Measurements from ENCODE around the gene LRRC4C.

Gene LRRC4C

DNA sequence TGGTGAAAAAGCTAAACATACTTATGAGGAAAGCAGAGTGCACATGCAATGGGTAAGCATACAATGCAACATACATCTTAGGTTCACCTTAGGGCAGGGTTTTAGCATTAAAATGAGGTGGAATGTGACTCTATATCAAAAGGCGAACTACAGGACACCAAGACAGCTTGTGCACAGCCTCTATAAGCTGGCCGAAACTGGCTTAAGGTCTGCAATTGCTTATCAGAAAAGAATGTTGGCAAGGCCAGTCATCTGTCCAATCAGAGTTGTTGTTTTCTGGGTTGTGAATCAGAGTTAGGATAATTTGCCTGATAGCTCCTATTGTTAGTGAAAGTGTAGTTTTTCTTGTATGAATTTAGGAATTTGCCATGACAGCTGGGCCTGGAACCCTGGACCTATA, 76.5 kb downstream of the LRRC4C start:
- H3K27ac ChIP-seq: no peak overlapping the region
- ChIA-PET CTCF (no interaction called here), POLR2A (ENCODE audit: low non-redundant PET) (no interaction called here)
- DNase-seq (ENCODE audit: low spot score): peak; percentile 5
- TF ChIP-seq, protein P1, sequence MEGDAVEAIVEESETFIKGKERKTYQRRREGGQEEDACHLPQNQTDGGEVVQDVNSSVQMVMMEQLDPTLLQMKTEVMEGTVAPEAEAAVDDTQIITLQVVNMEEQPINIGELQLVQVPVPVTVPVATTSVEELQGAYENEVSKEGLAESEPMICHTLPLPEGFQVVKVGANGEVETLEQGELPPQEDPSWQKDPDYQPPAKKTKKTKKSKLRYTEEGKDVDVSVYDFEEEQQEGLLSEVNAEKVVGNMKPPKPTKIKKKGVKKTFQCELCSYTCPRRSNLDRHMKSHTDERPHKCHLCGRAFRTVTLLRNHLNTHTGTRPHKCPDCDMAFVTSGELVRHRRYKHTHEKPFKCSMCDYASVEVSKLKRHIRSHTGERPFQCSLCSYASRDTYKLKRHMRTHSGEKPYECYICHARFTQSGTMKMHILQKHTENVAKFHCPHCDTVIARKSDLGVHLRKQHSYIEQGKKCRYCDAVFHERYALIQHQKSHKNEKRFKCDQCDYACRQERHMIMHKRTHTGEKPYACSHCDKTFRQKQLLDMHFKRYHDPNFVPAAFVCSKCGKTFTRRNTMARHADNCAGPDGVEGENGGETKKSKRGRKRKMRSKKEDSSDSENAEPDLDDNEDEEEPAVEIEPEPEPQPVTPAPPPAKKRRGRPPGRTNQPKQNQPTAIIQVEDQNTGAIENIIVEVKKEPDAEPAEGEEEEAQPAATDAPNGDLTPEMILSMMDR (conservative IDR thresholded peaks at IDR 0.05; ENCODE audit: low read depth): no peak

DNA sequence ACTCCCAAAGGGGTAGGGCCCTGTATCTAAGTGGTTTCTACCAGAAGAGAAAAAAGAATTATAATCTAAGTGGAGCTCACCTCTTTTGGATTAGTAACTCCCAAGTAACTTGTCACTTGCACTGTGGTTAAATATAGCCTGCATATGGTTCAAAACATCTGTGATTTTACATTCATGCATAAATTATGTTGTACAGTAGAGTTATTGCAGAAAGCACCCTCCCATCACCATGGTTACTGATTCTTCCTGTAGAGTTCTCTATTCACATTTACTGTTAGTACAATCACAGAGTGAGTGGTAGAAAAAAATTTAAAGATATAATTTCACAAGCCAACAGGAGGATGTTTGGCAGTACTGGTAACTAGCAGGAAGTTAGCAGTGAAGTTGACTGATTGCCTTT, 80.4 kb downstream of the LRRC4C start:
- no peak for DNase-seq (ENCODE audit: low spot score)
- CTCF ChIA-PET: no interaction called here
- TF ChIP-seq, protein P1 (conservative IDR thresholded peaks at IDR 0.05; ENCODE audit: low read depth): no peak
- no peak overlapping the region for H3K27ac ChIP-seq
- POLR2A ChIA-PET (ENCODE audit: low non-redundant PET): no interaction called here

DNA sequence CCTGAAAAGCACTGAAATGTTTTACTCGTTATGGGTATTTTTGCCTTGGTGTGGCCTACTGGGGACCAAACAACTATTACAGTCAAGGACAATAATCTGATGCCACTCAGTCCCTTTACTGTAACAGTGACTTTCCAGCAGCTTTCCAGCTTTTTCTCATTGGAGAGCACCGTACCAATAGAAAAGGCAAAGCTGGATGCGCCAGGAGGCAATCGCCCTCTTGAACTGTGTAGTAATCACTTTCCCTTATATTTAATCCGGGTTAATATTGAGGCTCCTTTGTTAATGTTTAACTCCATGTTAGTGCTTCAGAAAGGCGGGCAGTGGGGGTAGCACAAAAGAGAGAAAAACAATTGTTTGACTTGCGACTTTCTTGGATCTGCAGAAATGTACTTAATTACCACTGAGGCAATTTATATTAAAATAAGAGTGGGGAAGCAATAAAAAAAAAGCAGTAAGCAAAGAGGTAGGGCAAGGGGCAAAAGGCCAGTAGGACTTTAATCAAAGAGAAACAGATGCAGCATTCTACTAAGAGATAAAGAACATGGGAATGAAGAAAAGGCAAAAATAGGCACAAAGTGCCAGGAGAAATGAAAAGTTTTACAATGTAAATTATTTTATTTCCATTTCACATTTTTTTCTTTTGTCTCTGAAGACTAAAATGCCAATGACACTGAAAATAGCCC, 81.6 kb downstream of the LRRC4C start:
- TF ChIP-seq, protein P1 (conservative IDR thresholded peaks at IDR 0.05; ENCODE audit: low read depth): no peak
- ChIA-PET POLR2A (ENCODE audit: low non-redundant PET) (no interaction called here), CTCF (interaction anchor here (0.7 kb wide), 1 partner anchor 11 kb away, joined by 3 read pairs; no protein-coding TSS in a partner anchor)

DNA sequence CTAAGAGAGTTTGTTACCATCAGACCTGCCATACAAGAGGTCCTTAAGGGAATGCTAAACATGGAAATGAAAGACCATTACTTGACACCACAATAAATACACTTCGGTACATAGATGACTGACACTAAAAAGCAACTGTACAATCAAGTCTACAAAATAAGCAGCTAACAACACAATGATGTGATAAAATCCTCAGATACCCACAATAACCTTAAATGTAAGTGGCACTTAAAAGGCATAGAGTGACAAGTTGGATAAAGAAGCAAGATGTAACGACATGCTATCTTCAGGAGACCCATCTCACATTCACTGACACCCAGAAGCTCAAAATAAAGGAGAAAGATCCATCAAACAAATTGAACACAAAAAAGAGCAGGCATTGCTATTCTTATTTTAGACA, 107.6 kb downstream of the LRRC4C start:
- POLR2A ChIA-PET (ENCODE audit: low non-redundant PET): no interaction called here

More for the DNA sequence above, 81.6 kb downstream of the LRRC4C start:
- no peak overlapping the region for H3K27ac ChIP-seq
- DNase-seq (ENCODE audit: low spot score): no peak

DNA sequence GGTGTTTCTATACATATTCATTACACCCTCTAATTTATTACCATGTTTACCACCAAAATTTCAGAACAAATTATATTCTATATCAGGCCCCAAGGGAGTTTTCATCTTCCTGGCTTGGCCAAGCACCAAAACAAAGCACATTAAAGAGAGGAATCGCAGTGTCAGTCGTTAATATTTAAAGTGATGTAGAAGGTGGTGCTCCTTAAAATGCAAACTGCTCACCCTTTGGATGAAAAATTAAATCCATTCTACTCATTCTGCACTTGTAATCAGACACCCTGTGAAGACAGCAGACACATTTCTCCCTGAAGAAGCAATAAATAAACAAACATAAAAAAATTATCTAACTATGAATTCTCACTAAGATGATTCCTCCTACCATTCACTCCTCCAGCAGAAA, 113.4 kb downstream of the LRRC4C start:
- H3K27ac ChIP-seq: no peak overlapping the region
- ChIA-PET POLR2A (ENCODE audit: low non-redundant PET) (no interaction called here), CTCF (interaction anchor here (0.6 kb wide), 1 partner anchor 29 kb away, joined by 4 read pairs; no protein-coding TSS in a partner anchor)
- TF ChIP-seq, protein P1 (conservative IDR thresholded peaks at IDR 0.05; ENCODE audit: low read depth): no peak
- no peak for DNase-seq (ENCODE audit: low spot score)

More for the DNA sequence above, 107.6 kb downstream of the LRRC4C start:
- DNase-seq (ENCODE audit: low spot score): no peak
- H3K27ac ChIP-seq: no peak overlapping the region
- CTCF ChIA-PET: no interaction called here
- TF ChIP-seq, protein P1 (conservative IDR thresholded peaks at IDR 0.05; ENCODE audit: low read depth): no peak

DNA sequence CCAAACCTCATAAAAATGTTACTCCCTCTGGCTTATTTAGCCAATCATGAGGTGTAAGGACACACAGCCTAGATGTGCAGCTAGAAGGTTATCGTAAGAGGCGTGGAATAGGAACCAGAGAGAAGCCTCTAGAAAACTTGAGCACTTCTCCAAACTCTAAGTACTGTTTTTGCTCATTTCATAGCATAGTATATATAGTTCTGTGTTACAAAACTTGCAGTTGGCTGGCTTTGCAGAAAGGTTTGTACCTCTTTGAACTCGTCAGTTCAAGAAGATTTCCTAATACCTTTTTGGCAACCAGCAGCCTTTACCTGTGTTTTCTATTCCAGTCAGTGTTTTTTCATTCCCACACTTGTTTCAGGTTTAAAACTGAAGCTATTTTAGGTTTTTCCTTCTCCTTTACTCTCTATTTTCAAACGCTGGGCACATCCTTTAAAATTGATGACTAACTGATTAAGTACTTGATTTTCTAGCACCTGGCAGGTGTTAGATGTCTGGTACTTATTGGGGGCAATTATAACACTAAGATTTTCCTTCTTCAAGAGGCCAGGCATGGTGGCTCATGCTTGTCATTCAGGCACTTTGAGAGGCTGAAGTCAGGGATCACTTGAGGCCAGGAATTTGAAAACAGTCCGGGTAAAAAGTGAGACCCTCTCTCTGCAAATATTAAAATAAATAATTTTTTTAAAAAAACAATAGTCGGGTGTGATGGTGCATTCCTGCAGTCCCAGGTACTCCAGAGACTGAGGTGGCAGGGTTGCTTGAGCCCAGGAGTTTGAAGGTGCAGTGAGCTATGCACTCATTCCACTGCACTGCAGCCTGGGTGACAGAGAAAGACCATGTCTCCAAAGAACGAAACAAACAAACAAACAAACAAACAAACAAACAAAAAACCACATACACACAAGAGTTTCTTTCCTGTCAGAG, 125.2 kb downstream of the LRRC4C start:
- POLR2A ChIA-PET (ENCODE audit: low non-redundant PET): no interaction called here
- CTCF ChIA-PET: interaction anchor here (0.5 kb wide), 1 partner anchor 114 kb away, joined by 3 read pairs; no protein-coding TSS in a partner anchor
- TF ChIP-seq, protein P1 (conservative IDR thresholded peaks at IDR 0.05; ENCODE audit: low read depth): no peak
- no peak for DNase-seq (ENCODE audit: low spot score)
- no peak overlapping the region for H3K27ac ChIP-seq
